ENCODE measurements around the gene TNFRSF19.

TNFRSF19 gene

DNA sequence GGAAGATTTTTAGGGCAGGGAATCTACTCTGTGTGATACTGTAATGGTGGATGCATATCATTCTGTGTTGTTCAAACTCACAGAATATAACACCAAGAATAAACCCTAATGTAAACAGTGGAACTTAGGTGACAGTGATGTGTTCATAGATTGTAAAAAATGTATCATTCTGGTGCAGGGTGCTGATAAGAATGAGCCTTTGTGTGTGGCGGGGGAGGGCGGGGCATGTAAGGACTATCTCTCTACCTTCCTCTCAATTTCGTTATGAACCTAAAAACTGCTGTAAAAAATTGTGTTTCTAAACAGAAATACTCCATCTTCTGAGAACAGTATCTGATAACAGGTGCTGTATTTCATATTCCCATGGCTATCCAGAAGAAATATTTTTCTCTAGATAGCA, 35.6 kb downstream of the TNFRSF19 start:
- DNase-seq (ENCODE audit: low spot score): no peak

DNA sequence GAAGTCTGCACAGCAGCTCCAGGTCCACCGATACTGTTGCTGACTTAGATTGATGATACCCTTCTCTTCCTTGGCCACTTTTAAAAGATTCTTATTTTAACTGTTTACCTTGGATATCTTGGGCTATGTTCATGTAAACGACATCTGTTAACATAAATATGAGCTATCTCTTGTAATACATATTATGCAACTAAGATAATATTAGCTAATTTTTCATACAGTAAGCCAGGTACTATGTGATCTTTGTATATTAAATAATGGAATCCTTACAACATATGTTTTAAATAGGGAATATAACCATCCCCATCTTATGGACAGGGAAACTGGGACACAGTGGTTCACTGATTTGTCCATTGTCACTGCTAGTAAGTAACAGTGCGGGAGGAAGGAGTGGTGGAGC, 37.9 kb downstream of the TNFRSF19 start:
- no peak for DNase-seq (ENCODE audit: low spot score)

DNA sequence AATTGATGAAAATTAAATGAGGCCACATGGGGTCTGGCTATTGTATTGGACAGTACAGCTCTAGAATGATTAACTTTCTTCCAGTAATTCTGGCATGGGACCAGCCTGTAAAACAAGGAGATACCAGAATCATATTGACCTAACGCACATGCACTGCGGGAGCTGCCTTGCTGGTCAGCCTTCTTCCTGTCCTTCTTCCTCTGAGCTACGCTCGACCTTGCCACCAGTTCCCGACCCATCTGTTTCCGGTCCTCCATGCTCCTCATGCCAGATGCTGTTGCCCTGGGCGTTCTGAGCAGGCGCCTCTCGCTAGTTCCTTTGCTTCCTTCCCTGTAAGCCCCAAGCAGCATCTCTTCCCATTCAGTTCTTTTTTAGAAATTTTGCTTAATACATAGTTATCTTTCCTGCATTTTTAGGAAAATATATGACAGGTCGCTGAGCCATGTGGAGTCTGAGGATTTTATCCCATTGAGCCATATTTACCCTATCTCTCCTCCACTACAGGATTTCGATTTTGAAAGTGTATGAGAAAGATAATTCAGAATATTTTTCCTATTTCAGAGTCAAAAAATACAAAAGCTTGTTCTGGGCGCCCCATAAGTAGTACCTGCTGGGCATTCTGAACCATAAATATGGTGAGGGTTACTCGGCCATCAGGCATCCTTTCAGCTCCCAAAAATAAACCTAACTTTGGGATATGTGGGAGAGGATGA, 38.6 kb downstream of the TNFRSF19 start:
- DNase-seq (ENCODE audit: low spot score): no peak

DNA sequence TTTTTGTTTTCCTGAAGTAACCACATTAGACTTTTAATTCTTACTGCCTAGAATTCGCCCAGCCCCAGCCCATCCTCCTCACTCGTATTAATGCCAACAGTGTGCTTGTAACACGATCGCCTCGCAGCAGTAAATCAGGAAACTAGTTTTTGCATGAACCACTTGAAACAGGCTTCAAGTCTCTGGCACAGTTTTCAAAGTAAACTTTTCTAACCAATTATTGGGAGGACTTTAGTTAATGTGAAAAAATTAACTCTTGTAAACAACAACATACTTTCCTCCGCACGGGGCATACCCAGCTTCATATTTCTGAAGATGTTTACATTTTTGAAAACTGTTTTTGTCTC, 39.2 kb downstream of the TNFRSF19 start:
- no peak for DNase-seq (ENCODE audit: low spot score)

DNA sequence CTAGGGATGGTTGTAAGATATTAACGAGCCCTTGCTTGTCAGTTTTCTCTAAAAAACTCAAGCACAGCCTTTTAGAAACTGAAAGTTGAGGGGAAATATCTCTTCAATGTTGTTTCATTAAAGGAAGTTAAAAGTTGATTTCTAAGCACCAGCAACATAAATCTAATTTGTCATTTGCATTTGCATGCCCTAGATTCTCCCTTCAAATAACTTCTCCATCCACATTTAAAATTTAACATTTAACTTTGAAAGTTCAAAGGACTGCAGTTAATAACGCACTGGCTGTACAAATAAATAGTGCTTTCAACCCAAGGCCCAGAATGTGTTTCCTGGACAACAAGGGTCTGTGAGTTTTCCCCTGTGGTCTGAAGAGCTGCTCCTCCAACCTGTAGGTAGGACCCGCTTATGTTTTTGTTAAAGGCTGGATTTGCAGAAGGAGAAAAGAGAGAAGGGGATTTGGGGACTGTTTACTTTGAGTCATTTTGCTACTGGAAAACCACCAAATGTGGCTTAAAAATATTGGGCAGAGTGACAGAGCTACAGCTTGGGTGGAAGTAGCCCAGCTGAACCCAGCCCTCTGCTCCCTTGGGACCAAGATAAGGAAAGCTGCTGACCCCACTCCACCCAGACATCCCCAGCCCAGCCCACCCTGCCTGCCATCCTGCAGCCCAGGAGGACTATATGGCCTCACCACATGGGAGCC, 39.8 kb downstream of the TNFRSF19 start:
- DNase-seq (ENCODE audit: low spot score): no peak

DNA sequence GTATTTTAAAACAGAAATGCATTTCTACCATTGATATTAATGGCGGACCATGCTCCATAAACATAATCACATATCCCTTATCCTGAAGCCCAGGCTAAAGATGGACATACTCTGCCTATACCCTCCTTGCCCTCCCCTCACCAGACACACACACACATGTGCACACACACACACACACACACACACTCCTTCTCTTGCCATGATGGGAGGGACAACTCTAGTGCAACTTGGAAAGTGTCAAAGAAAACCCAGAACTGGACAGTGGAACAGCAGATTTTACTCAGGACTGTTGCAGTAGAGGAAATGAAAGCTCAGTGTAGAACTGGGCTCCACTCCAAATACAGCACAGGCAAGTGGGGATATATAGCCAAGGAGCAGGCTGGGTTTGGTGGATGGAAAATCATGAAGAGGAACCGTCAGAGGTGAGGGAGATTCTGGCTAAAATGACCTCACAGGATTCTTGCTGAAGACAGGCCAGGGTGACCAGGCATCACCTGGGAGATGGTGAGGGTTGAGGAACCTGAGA, 40.8 kb downstream of the TNFRSF19 start:
- no peak for DNase-seq (ENCODE audit: low spot score)

DNA sequence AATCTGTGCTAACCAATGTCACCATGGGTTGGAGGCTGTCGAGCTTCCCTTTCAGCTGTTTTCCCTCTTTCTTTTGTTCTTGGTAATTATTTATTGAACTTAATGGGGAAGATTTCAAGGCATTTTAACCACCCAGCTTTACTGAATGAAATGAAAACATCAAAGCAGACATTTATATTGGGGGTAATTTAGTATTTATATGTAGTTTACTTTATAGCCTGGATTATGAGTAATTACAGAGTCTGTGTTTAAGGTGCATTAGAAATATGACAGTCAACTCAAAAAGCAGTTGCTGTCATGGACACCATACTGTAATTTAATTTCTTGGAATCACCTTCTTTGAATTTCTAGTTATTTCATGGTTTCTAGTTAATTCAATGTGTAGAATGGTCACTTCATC, 42.0 kb downstream of the TNFRSF19 start:
- DNase-seq (ENCODE audit: low spot score): no peak

DNA sequence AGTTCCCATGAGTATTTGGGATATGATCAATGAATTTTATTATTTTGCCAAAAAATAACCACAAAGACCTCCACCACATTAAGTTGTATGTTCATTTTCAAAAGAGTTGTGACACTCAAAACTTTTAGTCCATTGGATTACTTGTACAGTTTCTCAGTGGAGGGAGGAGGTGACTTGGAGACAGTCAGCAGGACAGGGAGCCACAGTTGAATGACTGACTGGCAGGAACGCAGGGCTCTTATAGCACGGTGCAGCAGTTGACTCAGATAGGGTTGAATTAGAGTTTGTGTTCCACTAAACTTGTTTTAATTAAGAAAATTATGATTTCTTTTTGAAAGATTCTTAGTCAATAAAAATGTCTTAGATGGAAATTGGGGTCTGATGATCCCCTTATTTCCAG, 42.5 kb downstream of the TNFRSF19 start:
- DNase-seq (ENCODE audit: low spot score): no peak

DNA sequence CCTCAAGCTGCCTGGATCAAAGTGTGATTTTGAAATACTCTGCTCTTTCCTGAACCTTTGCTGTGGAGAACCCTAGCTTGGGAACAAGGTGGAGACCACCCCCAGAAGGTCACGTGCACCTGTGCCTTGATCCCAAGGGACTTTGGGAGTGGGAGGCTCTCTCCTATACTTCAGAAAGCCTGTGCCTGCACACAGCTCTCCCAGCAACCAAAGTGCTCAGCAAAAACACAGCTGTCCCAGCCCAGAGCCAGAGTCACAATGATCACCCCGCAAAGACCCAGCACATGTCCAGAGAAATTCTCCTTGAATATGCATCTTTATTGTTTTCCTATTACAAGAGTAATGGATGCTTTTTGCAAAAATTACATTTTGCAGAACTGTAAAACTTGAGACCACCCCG, 43.4 kb downstream of the TNFRSF19 start:
- DNase-seq (ENCODE audit: low spot score): no peak

DNA sequence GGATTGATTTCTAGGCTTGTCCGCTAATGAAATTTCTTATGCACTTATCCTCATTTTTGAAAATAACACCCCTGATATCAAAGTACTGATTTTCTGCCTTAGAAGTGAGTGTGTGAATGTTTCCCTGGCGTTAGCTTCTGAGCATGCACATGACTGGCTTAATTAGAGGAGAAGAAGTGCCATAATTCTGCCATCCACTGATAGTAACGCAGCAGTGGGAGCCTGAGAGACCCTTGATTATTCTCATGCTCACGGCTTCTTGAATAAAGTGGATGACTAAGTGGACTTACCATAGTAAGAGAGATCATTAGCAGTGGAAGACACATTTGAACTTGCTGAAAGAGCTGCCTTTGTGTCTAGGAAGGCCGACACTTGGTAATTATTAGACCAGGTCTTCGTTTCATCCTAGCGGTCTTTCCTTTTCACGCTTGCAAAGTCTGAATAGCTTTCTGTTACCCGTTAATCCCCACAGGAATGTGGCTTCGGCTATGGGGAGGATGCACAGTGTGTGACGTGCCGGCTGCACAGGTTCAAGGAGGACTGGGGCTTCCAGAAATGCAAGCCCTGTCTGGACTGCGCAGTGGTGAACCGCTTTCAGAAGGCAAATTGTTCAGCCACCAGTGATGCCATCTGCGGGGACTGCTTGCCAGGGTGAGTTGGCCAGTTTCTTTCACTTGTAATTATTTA, 45.3 kb downstream of the TNFRSF19 start:
- no peak for DNase-seq (ENCODE audit: low spot score)

DNA sequence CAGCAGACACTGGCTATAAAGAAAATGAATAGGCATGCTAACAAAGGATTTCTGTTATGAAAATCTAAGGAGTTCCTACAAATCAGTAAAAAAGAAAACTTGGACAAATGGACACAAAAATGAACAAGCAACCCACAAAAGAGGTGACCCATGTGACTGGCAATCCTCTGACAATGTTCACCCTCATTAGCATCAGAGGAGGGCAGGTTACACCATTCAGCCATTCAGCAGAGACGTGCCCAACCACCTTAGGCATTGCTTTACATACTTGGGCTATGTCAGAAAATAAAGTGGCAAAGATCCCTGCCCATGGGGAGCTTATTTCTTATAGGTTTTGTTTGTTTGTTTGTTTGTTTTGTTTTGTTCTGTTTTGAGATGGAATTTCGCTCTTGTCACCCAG, 46.0 kb downstream of the TNFRSF19 start:
- DNase-seq (ENCODE audit: low spot score): no peak

DNA sequence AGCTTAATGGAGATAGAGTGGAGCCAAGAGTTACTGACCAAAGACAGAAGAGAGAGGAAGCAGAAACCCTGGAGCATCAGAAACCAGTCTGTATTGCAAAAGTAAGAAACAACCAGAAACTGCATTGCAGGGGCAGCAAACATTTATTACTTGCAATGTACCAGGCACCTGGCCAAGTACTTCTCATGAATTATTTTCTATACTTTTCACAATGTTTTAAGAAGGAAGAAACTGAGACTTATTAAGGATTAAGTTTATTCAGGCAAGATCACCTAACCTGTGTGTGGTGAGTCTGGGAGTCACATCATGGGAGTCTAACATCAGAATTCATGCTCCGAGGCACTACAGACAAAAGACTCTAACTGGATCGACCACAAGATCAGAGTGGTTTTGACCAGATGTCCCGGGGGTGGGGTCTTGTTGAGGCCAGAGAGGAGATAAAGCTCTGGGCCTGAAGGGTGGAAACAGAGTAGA, 47.4 kb downstream of the TNFRSF19 start:
- no peak for DNase-seq (ENCODE audit: low spot score)

DNA sequence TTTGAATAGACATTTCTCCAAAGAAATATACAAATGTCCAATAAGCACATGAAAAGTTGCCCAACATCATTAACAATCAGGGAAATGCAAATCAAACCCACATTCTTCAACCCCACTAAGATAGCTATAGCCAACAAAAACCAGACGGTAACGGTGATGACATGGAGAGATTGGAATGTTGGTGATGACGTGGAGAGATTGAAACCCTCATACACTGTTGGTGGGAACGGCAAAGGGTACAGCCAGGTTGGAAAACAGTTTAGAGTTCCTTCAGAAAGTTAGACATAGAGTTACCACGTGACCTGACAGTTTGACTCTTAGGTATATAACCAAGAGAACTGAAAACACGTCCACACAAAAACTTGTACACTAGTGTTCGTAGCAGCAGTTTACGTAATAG, 48.1 kb downstream of the TNFRSF19 start:
- no peak for DNase-seq (ENCODE audit: low spot score)

DNA sequence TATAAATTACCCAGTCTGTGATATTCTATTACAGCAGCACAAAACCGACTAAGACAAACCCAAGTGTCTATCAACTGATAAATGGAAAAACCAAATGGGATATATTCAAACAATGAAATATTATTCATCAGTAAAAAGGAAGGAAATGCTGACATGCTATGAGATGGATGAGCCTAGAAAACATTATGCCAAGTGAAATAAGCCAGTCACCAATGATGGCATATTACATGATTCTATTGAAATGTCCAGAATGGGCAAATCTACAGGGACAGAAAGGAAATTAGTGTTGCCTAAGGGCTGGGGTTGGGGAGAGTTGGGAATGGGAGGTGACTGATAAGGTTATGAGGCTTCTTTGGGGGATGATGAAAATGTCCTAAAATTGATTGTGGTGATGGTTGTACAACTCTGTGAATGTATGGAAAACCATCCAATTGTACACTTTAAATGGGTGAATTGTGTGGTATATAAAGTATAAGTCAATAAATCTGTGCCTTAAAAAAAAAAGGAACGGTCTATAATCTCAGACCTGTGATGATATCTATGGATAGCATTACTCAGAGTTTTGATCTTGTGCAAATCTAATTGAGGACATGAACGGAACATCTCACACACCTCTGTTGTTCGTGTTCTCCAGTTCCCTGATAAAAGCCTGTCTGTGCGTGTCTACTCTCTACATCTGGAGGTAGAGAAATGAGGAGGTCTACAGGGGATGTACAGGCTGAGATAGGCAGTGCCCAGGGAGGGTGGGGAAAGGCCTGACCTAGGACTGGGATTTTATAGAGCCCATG, 49.0 kb downstream of the TNFRSF19 start:
- DNase-seq (ENCODE audit: low spot score): no peak

DNA sequence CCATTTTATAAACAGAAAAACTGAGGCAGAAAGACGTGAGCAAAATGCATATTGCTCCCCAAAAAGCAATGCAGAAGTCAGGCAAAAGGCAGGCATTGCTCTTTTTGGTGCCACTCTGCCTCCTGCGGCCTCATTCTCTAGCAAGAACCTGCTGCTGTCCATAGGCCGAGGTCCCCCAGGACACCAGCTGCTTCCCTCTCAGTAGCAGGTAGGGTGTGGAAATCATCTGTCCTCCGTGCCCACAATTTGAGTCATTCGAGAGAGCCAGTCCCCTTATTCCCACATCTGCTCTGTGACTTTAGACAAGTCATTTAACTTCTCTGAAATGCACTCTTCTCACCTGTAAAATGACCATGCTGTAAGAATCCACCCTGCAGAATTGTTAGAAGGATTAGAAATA, 50.0 kb downstream of the TNFRSF19 start:
- DNase-seq (ENCODE audit: low spot score): no peak

DNA sequence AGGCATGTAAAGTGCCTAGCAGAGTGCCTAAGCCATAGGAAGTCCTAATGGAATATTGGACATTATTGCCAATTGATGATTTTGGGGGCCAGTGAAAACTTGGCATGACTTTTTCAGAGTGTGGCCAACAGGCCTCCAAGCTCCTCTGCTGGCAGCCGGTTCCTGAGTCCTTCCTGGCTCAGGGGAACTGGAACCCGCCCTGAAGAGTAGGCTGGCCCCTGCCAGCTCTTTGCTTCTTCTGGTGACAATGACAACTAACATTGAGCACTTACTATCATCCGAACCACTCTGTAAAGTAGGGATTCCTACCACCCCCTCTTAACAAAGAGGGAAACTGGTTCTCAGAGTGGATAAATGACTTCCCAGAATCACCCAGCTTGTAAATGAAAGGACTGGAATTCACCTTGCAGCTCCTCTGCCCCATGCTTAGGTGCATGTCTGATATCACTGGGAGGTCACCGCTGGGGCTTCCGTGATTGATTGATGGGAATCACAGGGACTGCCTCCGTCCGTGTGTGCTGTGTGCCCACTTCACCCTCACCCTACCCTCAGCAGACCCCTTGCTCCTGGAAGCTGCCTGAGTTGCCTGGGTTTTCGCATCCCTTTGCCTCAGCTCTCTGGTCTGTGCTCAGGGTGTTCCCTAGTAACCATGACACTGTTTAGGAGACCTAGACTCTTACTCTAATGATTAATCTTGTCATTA, 50.6 kb downstream of the TNFRSF19 start:
- no peak for DNase-seq (ENCODE audit: low spot score)

DNA sequence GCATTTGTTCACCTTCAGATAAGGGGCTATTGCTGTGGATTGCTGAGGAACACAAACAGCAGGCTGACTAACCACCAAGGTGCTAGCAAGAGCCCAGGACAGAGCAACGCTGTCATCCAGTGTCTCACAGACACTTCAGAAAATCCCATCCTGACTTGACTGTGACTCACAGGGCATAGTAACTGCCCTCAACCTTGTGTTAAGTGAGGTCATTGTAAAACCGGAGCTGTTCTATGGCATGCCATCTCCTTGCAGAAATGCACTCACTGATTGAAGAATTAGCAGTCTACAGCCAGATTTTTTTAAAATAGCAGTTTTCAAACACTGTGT, 51.1 kb downstream of the TNFRSF19 start:
- DNase-seq (ENCODE audit: low spot score): no peak

DNA sequence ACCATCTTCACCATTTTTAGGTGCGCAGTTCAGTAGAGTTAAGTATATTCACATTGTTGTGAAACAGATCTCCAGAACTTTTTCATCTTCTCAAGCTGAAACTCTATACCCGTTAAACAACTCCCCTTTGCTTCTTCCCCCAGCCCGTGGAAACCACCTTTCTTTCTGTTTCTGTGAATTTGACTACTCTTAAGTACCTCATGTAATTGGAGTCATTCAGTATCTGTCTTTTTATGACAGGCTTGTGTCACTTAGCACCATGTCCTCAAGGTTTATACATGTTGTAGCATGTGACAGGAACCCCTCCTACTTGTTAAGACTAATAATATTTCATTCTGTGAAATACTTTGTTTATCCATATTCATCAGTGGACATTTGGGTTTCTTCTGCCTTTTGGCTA, 52.8 kb downstream of the TNFRSF19 start:
- no peak for DNase-seq (ENCODE audit: low spot score)

DNA sequence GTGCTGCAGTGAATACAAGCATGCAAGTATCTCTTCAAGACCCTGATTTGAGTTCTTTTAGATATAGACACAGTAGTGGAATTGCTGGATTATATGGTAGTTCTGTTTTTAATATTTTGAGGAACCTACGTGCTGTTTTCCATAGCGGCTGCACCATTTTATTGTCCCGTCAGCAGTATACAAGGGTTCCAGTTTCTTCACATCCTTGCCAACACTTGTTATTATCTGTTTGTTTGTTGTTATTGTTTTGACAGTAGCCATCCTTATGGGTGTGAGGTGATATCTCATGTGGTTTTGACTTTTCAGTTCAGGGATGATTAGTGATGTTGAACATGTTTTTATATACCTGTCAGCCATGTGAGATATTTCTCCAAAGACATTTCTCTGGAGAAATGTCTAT, 53.2 kb downstream of the TNFRSF19 start:
- no peak for DNase-seq (ENCODE audit: low spot score)

DNA sequence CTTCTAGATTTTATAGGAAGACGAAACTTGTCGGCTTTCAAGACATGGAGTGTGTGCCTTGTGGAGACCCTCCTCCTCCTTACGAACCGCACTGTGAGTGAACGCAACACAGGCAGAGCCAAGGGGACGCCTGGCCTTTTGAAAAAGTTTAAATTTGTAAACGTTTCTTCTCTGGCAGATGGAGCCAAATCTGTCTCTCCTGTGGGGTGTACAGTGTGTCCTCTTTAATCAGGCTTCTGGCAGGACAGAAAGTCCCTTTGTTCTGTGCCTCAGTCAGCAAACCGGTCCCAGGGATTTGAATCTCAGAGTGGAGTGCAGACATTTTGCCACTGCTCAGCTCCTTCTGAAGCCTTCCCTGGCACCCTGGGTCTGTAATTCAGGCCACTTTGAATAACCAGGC, 56.5 kb downstream of the TNFRSF19 start:
- no peak for DNase-seq (ENCODE audit: low spot score)

DNA sequence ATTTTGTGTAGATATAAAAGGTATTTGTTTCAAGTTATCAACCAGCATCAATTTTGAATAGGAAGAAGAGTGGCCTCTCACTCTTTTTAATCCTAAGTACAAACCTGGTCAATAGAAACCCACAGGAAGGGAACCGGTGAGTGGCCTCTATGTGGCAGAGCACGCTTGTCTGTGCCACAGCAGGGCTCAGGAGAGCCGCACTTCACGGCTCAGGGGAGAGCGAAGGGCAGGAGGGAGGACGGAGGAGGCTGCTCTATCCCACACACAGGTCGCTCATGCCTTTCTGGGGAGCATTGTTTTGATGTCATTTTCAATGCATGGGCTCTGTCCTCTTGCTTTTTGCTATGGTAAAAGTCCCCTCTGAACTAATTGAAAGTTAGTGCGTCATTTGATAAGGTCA, 57.2 kb downstream of the TNFRSF19 start:
- no peak for DNase-seq (ENCODE audit: low spot score)

DNA sequence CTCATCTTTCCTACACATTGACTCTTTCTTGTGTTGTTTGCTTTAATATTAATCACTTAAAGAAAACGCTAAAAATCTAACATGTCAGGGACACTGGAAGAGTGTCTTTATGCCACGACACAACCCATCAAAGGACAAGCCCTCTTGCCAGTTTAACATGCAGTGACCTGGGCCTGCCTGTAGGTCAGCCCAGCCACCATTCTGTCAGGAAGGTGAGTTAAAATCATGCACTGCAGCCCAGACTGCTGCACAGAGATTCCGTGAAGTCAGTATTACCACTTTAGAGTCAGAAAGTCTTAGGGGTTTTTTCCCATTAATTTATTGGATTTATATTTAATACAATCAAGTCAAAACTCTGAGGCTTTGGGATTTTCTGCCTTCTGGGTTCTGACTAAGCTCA, 58.0 kb downstream of the TNFRSF19 start:
- DNase-seq (ENCODE audit: low spot score): no peak

Data from germinal center (tissue), 1 donor.